ENCODE results near the gene HOXD10. TPM values are rescaled to one million over a fixed set of nuclear protein-coding genes. Genes with fewer than 3 reads are reported as not detected.

HOXD10 gene
- total RNA-seq, 1 donor from 2014 or later = not detected

DNA sequence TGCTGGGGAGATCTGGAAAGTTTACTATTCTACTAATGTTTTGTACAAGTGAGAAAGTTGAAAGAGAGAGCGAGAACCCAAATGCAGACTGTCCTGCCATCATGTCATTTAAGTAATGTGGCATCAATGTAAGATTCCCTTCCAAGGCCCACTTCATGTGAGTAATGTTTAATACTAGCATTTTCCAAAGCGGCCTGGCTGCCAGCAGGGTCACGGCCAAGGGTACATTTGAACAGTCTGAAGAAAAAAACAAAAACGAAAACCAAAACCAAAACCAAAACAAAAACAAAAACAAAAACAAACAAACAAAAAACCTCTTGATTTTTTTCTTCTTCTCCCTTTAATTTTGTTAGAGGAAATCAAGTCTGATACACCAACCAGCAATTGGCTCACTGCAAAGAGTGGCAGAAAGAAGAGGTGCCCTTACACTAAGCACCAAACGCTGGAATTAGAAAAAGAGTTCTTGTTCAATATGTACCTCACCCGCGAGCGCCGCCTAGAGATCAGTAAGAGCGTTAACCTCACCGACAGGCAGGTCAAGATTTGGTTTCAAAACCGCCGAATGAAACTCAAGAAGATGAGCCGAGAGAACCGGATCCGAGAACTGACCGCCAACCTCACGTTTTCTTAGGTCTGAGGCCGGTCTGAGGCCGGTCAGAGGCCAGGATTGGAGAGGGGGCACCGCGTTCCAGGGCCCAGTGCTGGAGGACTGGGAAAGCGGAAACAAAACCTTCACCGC lies 2.2 kb downstream of the HOXD10 start:
- Mint-ChIP-seq H3K27ac (ENCODE audit: unreplicated experiment) (no peak overlapping the region), H3K27me3 (ENCODE audit: low read depth) (peaks cover 78% of the 10 kb centered on the region), H3K4me1 (ENCODE audit: low read depth) (peaks cover 5% of the 10 kb centered on the region), H3K4me3 (ENCODE audit: unreplicated experiment) (no peak overlapping the region), H3K9me3 (ENCODE audit: low read depth) (peaks cover 8% of the 10 kb centered on the region), H3K36me3 (ENCODE audit: low read depth) (peaks cover 5% of the 10 kb centered on the region)
- TF ChIP-seq, protein P1, sequence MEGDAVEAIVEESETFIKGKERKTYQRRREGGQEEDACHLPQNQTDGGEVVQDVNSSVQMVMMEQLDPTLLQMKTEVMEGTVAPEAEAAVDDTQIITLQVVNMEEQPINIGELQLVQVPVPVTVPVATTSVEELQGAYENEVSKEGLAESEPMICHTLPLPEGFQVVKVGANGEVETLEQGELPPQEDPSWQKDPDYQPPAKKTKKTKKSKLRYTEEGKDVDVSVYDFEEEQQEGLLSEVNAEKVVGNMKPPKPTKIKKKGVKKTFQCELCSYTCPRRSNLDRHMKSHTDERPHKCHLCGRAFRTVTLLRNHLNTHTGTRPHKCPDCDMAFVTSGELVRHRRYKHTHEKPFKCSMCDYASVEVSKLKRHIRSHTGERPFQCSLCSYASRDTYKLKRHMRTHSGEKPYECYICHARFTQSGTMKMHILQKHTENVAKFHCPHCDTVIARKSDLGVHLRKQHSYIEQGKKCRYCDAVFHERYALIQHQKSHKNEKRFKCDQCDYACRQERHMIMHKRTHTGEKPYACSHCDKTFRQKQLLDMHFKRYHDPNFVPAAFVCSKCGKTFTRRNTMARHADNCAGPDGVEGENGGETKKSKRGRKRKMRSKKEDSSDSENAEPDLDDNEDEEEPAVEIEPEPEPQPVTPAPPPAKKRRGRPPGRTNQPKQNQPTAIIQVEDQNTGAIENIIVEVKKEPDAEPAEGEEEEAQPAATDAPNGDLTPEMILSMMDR (IDR thresholded peaks at IDR 0.05) = peak; percentile 53
- DNase-seq (ENCODE audit: low spot score) = no peak

DNA sequence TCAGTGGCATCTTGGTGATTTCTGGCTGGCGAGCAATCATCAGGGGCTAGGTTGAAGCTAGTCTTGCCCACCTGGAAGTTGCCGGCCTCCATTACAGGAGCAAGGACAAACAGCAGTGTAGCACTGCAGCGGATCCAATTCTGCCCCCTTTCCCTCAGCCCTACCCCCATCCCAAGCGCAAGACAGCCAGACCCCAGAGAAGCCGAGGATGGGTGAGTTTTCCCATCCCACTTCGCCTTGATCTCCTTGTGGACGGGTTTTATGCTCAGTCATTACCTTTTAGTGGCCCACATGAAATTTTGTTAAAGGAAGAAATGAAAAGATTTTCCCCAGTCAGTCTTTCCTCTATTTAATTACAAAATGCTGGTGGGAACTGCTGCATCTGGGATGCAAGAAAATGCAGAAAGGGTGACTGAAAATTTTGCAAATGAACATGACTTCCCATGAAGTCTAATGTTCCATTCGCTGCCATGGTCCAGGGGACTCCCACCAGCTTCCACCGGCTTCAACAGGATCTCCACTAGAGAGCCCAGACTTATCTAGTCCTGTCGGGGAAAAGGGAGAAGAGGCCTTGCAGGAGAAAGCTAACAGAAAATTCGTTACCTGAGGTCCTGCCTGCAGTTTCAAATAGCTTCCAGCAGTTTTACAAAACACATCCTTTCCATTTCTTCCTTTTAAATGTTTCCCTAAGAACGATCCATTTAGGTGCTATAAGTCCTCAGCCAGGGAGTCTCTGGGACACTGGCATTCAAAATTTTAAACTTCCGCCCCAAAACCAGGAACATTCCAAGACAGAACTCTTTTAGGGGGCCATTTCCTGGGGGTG lies 4.0 kb downstream of the HOXD10 start:
- Mint-ChIP-seq H3K9me3 (ENCODE audit: low read depth) (peaks cover 8% of the 10 kb centered on the region), H3K27me3 (ENCODE audit: low read depth) (peaks cover 78% of the 10 kb centered on the region), H3K4me3 (ENCODE audit: unreplicated experiment) (no peak overlapping the region), H3K4me1 (ENCODE audit: low read depth) (peaks cover 7% of the 10 kb centered on the region), H3K36me3 (ENCODE audit: low read depth) (peaks cover 7% of the 10 kb centered on the region), H3K27ac (ENCODE audit: unreplicated experiment) (no peak overlapping the region)
- DNase-seq (ENCODE audit: low spot score) = no peak
- TF ChIP-seq, protein P1 (IDR thresholded peaks at IDR 0.05) = no peak

DNA sequence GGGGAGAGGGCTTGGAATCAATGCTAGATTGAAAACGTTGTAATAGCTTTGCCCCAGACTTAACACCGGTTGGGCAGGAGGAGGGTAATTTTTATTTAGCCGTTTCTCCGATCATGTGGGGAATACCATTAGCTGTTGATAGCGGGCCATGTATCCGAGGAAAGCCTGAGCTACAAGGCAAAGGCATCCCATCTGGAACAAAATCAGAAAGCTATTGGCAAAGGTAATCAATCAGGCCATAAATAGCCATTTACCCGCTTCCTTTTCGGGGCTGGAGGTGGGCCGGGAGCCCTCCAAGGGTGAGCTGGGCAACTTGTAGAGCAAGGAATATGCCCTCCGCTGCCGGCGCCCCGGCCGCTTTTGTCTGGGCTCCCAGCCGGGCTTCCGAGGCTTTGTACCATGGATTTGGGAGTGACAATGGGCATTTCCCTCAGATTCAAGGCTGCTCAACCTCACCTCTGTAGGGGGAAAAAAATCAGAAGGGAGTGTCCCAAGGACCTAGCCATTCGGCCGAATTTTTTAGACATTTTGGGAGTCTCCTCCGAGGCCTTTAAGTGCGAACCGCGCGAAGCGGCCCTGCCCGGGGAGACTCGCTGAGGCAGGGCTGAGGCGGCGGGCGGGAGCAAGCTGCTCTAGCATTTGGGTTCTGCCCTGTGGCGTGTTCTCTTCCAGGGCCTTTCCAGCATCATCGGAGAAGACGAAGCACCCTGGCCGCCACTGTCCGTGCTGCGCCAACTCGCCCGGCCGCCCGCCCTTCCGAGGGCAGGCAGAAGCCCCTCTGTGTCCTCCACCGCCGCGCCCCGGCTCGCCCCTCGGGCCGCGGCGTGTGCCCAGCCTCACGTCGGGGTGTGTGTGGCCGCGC lies 4.8 kb downstream of the HOXD10 start:
- H3K4me1 Mint-ChIP-seq (ENCODE audit: low read depth) = peaks cover 7% of the 10 kb centered on the region
- no peak overlapping the region for H3K27ac Mint-ChIP-seq (ENCODE audit: unreplicated experiment)
- peaks cover 8% of the 10 kb centered on the region for H3K9me3 Mint-ChIP-seq (ENCODE audit: low read depth)
- TF ChIP-seq, protein P1 (IDR thresholded peaks at IDR 0.05) = no peak
- peaks cover 7% of the 10 kb centered on the region for H3K36me3 Mint-ChIP-seq (ENCODE audit: low read depth)
- no peak overlapping the region for H3K4me3 Mint-ChIP-seq (ENCODE audit: unreplicated experiment)
- no peak for DNase-seq (ENCODE audit: low spot score)
- H3K27me3 Mint-ChIP-seq (ENCODE audit: low read depth) = peaks cover 77% of the 10 kb centered on the region

DNA sequence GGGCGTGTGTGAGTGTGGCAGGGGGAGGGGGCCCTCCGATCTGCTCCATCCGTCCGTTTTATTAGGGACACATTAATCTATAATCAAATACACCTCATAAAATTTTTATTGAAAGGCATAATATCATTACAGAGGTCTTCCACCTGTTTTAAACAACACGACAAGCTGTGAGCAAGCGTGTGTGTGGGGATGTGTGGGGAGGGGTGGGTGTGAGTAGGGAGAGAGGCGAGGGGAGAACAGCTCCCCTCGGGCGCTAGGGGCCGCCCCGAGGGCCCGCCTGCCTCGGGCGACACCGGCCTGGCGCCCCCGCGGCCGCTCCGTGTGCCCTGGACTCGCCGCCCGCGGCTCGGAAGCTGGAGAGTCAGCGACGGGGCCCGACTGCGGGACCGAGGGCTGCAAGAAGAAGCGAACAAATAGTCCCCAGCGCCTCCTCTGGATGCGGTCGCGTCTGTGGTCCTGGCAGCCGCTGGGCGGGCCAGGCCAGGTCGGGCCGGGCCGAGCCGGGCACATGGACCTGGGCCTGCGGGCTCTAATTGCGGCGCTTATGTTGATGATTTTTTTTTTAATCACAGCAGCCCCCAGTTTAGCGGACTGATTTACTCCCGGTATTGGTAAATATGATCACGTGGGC lies 5.6 kb downstream of the HOXD10 start:
- peaks cover 7% of the 10 kb centered on the region for H3K36me3 Mint-ChIP-seq (ENCODE audit: low read depth)
- H3K27me3 Mint-ChIP-seq (ENCODE audit: low read depth) = peaks cover 76% of the 10 kb centered on the region
- TF ChIP-seq, protein P1 (IDR thresholded peaks at IDR 0.05) = no peak

More for the DNA sequence above, 5.6 kb downstream of the HOXD10 start:
- Mint-ChIP-seq H3K4me3 (ENCODE audit: unreplicated experiment) (peak overlapping the region; percentile 44), H3K27ac (ENCODE audit: unreplicated experiment) (no peak overlapping the region), H3K9me3 (ENCODE audit: low read depth) (peaks cover 5% of the 10 kb centered on the region), H3K4me1 (ENCODE audit: low read depth) (peaks cover 7% of the 10 kb centered on the region)
- no peak for DNase-seq (ENCODE audit: low spot score)

All from chondrocyte (in vitro differentiated cells).